ENCODE data around the gene OR5M8.

The OR5M8 gene

DNA sequence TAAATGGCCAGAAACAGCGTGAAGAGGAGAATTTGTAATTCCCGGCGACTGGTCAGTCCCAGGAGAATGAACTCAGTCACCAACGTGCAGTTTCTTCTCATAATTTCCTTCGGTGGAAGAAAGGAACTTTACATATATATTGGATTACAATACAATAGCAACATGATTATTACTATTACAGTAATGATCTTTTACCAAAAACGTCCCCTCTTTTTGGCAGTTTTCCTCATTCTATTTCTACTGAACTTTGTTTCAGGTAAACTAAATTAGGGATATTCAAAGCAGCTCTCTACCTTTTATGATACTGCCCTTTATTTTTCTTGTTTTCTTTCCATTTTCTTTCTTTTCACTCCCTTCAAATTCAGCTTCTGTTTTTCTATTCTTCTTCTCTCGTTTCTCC, at the start of gene OR5M8:
OR5M8 (minus strand) TSS at position 101 of the 400 bp plus-strand sequence; CDS start at position 101, 0 bp downstream.
- no peak within 1 kb of the TSS for H3K4me3 ChIP-seq

GRCh38 chr11:56533054-56533740, 42.0 kb upstream of the OR5M8 start:
- TF ChIP-seq, protein P1, sequence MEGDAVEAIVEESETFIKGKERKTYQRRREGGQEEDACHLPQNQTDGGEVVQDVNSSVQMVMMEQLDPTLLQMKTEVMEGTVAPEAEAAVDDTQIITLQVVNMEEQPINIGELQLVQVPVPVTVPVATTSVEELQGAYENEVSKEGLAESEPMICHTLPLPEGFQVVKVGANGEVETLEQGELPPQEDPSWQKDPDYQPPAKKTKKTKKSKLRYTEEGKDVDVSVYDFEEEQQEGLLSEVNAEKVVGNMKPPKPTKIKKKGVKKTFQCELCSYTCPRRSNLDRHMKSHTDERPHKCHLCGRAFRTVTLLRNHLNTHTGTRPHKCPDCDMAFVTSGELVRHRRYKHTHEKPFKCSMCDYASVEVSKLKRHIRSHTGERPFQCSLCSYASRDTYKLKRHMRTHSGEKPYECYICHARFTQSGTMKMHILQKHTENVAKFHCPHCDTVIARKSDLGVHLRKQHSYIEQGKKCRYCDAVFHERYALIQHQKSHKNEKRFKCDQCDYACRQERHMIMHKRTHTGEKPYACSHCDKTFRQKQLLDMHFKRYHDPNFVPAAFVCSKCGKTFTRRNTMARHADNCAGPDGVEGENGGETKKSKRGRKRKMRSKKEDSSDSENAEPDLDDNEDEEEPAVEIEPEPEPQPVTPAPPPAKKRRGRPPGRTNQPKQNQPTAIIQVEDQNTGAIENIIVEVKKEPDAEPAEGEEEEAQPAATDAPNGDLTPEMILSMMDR (IDR thresholded peaks at IDR 0.05), result no peak
- Histone ChIP-seq H3K4me3 (no peak overlapping the region), H3K27ac (no peak overlapping the region)
- no peak for DNase-seq (ENCODE audit: low spot score)

More for the DNA sequence above, at the start of gene OR5M8:
- TF ChIP-seq, protein P1 (IDR thresholded peaks at IDR 0.05), result no peak
- no peak within 1 kb of the TSS for H3K27ac ChIP-seq
- no peak for DNase-seq (ENCODE audit: low spot score)

DNA sequence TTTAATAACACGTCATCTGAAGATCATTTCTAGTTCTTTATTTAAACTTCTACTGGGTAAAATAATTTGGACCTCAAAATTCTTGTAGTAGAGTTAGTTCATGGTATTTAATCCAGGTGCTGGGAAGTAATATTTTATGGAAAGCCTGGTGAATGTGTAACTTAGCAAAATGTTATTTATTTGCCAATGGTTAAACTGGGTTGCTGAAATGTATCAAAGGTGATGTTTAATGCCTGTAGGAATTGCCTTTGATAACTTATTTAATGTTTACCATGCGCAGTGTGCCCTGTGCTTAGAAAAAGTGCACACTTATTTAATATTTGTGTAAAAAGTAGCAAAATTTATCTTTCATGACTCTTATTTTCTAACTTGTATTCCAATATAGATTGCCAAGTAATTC, 40.7 kb upstream of the OR5M8 start:
- Histone ChIP-seq H3K4me3 (no peak overlapping the region), H3K27ac (no peak overlapping the region)
- DNase-seq (ENCODE audit: low spot score), result no peak
- TF ChIP-seq, protein P1 (IDR thresholded peaks at IDR 0.05), result no peak

- Histone ChIP-seq H3K4me3 (no peak overlapping the region), H3K27ac (no peak overlapping the region)
- TF ChIP-seq, protein P1 (IDR thresholded peaks at IDR 0.05), result no peak
- no peak for DNase-seq (ENCODE audit: low spot score)
Measured at GRCh38 chr11:56522008-56522407, 30.8 kb upstream of the OR5M8 start.

DNA sequence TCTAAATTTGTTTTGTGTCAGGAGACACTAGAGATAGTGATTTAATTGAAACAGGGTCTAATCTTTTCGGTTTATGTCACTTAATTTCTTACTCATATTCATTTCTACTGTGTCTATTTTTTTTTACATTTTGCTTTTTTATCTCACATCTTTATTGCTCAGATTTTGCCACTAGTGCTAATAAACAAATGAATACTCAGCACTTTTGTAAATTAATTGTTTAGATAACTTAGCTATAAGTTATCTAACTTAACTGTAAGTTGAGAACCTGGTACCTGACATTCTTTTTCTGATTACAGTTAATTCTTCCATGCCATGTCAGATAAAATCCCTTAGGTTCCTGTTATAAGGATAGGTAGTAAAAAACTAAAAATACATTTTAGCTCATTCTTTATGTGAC, 22.1 kb upstream of the OR5M8 start:
- no peak overlapping the region for H3K4me3 ChIP-seq
- DNase-seq (ENCODE audit: low spot score), result no peak
- TF ChIP-seq, protein P1 (IDR thresholded peaks at IDR 0.05), result no peak
- no peak overlapping the region for H3K27ac ChIP-seq

DNA sequence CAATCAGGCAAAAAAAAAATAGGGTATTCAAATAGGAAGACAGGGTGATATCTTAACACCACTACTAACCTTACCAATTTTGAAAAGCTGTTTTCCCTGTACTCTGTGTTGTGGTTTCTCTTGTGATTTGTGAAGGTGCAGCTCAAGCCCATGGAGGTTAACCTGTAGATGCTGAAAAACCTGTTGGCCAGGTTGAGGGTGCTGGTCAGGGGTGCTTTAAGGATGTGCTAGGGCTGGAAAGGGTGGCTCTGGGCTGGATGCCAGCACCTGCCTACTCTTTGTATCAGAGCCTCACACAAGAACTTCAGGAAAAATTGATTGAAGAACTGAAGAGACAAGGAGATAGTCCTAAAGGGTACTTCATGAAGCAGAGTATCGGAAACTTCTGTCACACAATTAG, 18.3 kb upstream of the OR5M8 start:
- Histone ChIP-seq H3K27ac (no peak overlapping the region), H3K4me3 (no peak overlapping the region)
- TF ChIP-seq, protein P1 (IDR thresholded peaks at IDR 0.05), result no peak
- no peak for DNase-seq (ENCODE audit: low spot score)

- Histone ChIP-seq H3K4me3 (no peak overlapping the region), H3K27ac (no peak overlapping the region)
- TF ChIP-seq, protein P1 (IDR thresholded peaks at IDR 0.05), result no peak
- no peak for DNase-seq (ENCODE audit: low spot score)
Measured at GRCh38 chr11:56497010-56497409, 5.8 kb upstream of the OR5M8 start.
